GM21360 (cell line): ENCODE data around the gene PLXNB2.

Source experiments
- ATAC-seq: cut with Tn5 transposase; IDR thresholded peaks from one replicate; pipeline ENCODE4 v1.9.1; 2021; ENCODE audit warnings: mild to moderate bottlenecking, moderate library complexity; ENCODE audit not compliant: unreplicated experiment

Gene PLXNB2

DNA sequence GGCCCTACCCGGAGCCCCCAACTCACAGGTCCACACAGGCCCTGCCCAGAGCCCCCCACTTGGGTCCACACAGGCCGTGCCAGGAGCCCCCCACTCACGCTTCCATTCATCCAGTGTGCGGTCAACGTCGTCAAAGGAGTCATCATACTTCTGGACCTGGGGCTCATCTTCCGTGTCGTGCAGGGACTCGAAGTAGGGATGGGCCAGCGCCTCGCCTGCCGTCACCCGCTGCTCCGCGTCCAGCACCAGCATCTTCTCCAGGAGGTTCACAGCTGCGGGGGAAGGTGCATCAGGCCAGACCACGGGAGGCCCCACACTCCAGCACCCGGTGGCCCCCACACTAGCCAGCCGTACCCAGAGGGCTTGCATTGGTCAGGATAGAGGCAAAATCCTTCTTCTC is 52.3 kb downstream of the PLXNB2 start:
- ATAC-seq = no peak

DNA sequence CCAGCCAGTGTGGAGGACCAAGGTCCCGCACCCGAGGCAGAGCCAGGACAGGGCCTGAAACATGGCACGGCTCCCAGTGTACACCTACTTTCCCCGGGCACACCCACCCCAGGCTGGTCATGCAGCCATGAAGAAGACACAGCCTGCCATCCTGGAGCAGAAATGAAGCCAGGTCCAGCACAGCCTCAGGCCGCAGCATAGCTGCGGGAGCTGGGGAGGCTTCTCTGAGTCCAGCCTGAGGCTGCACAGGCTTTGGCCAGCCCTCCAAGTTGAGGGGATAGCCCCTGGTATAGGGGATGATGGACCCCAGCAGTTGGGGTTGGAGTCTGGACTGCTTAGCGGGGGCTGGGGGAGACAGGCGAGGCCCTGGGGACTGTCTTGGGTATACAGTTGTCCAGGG is 53.5 kb downstream of the PLXNB2 start:
- ATAC-seq = no peak

DNA sequence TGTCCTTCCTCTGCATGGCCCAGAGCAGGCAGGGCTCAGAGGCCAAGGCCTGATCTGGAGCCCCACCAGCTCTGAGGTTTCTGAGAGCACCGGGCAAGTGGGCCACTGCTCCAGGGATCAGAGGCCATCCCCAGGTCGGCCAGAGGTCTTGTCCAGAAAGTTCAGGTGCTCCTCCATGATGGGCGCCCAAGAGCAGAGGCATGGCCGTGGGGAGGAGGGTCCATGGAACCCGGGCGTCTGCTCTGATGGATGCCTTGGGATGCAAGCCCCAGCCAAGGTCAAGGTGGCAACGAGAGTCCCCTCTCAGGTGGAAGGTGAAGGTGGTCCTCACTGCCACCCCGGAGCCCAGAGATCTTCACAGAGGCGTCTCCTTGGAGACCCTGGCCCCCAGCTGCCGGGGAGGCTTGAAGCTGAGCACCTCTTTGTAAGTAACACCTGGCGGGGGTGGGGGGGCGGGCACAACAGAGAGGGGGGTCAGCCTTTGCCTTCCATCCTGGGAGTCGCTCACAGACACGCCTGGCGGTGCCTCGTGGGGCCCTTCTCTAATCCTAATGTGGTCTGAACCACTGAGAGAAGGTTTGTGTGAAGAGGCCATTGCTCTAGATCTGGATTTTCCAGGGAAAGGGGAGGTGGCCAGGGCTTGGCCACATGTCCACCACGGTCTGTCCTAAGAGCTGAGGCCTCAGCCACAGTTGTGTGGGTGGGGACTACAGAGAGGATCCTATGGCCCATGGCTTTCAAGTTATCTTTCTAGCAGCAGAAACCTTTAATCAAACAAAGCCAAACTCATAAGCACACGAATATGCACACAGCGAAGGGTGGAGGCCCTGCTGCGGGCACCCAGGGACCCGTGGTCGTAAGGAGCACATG is 54.2 kb downstream of the PLXNB2 start:
- ATAC-seq = no peak

DNA sequence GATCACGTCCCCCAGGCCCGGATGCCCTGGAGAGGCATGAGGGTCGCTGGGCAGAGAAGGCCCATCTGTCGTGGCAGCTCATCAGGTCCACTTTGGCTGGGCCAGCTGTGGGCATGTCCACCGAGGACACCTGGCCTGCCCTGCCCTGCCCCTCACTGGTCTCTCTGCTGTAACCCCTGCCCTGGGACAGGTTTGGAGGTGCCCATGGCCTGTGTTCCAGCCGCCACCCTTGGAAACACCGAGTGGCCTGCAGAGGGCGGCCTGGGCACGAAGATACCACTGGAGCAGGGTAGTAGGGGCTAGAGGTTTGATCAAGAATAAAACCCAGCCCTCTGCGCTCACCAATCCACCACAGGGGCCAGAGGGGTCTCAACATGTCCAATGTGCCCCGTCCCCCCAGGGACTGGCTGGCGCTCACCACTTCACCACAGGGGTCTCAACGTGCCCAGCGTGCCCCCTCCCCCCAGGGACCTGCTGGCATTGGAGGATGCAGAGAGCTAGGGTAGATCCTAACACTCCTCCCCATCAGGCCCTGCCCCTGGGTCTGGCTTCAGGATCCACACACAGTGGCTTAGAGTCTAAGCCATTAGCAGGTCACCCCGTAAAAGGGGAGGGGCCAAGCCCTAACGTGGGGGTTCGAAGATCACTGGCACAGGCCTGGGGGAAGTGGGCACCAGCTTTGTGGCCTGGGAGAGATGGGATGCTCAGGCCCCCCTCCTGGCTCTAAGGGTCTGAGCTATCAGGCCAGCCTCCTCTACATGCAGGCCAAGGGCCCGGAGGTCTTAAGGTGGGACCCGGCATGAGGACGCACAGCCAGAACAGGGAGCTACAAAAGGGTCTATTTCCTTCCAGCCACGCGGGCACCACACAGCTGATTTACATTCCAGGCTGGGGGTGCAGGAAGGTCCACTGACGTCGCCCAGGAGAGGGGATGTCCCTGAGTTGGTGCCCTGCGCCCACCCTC is 55.1 kb downstream of the PLXNB2 start:
- ATAC-seq = no peak

DNA sequence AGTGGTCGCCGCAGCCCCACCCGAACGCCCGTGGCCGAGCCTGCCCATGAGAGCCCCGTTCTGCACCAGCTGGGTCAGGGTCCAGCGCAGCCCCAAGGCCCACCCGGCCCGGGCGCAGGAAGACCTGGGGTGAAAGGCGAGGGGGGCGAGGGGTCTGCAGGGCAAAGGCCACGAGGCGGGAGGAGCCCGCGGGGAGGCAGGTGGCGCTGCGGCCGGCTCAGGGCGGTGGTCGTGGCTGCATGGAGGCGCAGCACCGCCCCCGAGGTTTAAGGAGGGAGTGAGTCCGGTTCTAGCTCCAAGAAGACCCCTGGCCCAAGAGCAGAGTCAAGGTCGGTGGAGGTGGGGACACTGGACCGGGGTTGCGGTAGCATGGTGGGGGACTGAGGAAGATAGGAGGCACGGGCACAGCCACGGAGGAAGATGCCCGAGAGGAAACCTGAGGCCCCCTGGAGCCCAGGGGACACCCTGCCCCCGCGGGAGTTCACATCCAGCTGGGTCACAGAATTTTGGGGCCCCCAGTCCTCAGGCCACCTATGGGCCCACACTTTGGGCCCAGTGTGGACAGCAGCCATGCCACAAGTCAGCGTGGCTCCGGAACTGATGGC is 55.9 kb downstream of the PLXNB2 start:
- no peak for ATAC-seq

DNA sequence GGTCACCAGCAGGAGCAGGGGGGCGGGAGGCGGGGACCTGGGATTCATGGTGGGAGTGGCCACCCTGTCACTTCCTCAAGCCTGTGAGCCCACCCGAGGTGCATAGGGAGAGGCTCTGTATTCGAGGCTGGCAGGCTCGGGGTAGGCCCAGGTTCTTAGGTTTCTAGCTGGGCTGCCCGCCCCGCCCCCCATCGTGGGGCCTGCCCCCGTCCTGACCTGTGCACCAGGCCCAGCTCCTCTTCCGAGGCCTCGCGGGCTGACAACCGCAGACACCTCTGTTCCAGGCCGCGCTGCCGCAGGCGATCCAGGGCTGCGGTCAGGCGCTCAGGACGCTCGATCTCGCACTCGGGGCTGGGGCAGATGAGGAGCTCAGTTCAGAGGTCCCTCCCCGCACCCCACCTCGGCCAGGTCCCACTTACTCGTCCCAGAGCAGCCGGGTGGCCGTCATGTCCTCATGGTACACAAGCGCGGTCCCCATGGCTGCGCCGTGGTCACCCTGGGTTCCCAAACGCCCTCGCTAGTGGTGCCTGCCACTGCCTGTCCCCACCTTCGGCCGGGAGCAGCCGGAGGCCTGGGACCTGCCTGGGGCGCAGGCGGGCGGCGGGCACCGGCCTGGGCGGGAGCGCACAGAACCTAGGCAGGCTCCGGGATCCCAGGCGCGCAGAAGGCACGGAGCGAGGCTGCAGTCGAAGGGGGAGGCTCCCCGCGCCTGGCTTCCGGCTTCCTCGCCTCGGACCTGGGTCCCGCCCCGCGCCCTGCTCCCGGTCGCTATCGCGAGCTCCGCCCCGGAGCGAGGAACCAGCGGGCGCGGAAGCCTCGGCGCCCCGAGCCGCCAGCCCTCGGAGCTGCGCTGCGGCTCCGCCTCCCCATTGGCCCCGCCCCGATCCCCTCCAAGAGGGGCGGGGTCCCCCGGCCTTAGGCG is 56.6 kb downstream of the PLXNB2 start, which contains the start of gene HDAC10:
HDAC10 (minus strand) TSS at position 711 of the 922 bp plus-strand sequence; CDS start at position 478, 233 bp downstream.
- no peak for ATAC-seq

DNA sequence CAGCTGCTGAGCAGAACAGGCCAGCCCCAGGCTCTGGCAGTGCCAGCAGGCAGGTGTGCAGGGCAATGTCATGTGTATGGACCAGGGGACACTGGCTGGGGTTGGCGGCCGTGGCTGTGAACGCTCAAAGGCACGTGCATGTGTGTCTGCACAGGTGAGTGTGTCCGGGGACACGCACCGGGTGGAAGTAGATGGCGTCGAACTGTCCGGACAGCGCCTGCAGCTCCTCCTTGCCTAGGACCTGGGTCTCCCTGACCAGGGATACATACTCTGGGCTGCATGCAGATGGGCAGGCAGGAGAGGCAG is 57.2 kb downstream of the PLXNB2 start:
- ATAC-seq = no peak

DNA sequence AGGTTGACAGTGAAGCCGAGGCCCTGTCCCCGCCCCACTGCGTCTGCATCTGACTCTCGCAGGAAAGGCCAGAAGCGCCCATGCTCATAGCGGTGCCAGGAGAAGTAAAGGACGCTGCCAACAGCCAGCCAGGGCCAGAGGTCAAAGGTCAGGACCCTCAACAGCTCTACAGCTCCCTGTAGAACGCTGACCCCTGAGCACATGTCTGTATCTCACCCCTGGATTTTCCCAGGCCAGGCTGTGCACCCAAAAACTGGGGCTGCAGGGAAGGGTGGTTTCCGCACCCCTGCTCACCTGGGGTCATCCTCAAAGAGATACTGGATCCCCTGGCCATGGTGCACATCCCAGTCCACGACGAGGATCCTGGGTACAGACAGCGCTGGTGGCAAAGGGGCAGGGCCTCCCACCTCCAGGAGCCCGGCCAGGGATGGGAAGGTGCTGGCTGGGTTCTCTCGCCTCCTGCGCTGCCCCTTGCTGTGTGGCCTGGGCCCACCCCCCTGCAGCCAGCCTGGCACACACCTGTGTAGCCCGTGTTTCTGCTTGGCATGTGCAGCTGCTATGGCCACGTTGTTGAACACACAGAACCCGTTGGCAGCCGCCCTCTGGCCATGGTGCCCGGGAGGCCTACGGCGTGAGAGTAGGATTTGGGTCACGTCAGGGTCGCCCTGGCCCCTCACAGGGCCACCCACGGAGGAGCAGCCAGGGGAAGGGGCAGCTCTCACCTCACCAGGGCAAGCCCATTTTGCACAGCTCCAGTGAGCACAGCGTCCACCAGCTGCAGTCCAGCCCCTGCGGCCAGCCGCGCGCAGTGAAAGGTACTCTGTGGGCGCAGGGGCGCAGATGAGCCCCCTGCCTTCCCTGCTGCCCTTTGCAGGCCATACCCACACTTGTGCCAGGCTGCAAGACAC is 57.9 kb downstream of the PLXNB2 start:
- ATAC-seq = no peak

DNA sequence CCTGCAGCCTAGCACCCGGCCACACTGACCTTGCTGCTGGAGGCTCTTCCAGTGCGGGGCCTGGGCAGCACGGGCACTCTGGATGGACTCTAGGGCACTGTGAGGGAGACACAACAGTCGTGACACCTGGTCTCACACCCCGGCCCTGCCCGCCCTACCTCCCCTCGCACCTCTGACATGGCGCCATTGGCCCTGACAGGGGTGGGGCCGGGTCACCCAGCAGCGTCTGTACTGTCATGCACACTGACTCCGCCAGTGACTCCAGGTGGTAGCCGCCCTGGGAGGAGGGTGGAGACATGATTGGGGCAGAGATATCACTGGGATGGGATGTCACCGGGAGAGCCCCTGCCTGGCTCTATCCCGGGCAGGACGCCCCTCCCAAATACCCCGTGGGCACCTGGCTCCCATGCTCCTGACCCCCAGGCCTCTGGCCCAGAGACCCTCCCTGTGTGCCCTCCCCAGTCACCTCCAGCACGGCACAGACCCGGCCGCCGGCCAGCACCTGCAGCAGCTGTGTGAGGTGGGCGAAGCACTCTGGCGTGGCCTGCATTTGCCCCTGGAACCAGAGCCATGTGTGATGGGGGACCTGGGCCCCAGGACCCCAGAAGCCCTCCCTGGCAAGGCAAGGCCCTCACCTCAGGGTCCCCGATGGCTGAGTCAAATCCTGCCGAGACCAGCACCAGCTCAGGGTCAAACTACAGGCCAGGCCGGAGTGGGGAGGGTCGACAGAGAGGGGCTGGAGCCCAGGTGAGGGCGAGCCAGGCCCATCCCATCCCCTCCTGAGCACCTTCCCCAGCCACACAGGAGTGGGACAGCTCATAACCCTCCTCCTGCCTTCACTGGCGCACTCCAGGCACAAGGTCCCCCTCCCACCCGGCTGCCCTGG is 59.0 kb downstream of the PLXNB2 start:
- no peak for ATAC-seq

DNA sequence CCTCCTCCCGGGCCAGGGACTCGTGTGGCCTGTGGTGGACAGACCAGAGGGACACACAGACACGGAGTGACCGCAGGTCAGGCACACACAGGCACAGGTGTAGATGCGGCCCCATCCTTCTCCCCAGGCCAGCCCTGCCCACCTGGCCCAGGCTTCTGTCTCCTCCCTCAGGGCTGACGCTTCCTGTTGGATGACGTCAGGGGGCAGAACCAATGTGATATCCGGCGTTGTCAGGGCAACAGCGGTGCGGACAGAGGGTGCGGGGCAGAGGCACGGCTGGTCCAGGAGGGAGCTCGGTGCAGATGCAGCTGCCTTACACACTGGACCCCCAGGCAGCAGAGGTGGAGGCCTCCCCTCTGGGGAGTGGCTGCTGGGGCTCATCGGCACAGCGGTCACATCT is 59.7 kb downstream of the PLXNB2 start:
- no peak for ATAC-seq

DNA sequence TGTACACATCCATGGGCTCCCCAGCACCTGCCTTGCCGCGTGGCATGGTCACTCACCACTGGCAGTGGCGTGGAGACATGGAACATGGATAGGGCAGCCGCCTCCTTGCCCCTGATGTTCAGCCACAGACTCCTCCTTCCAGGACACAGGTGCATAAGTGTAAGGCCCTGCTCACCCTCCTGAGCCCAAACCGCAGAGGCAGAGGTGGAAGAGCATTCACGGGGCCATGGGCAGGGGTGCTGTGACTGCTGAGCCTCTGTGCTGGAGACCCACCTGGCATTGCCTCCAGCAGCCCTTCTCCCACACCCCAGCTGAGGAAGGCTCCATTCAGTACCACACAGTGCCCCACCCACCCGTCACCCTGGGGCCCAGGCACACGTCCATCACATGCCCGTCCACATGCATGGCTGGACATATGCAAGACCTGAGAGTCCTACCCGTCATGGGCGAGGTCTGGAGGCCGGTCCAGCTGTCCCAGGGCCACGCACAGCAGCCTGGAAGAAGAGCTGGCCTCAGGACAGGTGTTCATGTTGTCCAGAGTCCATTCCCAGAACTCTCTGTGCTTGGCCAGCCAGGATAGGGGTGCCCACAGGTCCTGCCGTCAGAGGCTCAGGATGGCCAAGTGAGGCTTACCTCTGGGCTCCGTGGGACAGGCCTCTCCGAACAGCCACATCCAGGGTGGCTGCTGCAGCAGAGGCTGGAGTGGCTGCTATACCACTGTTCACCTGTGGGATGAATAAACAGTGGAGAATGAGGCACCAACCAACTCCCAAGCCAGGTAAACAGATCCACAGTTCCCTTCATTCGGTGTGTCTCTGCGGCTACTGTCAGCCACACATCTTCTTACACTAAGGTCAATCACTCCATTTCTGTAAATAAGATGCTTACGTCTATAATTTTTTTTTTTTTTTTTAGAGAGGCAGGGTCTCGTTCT is 60.9 kb downstream of the PLXNB2 start:
- no peak for ATAC-seq

DNA sequence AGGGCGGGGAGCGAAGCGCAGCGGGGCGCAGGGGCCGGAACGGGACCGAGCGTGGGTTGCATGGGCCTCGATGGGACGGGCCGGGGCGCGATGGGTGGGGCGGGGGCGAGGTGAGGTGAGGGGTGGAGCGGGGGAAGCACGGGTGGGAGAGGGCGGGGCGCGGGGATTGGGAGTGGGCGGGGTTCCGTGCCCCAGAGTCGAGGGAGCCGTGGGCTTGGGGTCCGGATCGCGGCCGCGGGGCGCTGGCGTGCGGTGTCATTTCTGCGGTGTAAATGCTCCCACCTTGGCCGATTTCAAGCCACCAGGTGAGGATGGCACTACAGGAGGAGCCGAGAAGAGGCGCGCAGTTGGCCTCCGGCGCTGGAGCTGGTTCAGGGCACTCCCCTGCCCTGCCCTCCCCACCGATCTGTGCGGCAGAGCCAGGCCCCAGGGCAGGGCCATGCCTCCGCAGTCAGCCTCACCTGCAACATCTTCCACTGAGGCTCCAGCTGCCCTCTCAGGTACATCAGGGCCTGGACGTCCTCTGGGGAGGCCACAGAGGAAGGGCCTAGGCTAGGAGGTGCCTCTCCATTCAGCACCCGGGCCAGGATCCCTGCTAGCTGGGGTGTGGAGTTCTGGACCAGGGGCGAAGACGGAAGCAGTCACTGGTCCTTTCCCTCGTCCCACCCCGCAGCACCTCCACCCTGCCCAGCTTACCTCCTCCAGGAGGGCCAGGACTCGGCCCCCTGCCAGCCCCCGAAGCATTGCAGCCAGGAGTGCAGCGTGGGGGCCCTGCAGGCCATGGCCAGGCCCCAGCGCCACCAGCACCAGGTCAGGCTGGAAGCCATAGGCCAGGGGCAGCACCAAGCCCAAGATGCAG is 62.0 kb downstream of the PLXNB2 start:
- ATAC-seq = no peak

DNA sequence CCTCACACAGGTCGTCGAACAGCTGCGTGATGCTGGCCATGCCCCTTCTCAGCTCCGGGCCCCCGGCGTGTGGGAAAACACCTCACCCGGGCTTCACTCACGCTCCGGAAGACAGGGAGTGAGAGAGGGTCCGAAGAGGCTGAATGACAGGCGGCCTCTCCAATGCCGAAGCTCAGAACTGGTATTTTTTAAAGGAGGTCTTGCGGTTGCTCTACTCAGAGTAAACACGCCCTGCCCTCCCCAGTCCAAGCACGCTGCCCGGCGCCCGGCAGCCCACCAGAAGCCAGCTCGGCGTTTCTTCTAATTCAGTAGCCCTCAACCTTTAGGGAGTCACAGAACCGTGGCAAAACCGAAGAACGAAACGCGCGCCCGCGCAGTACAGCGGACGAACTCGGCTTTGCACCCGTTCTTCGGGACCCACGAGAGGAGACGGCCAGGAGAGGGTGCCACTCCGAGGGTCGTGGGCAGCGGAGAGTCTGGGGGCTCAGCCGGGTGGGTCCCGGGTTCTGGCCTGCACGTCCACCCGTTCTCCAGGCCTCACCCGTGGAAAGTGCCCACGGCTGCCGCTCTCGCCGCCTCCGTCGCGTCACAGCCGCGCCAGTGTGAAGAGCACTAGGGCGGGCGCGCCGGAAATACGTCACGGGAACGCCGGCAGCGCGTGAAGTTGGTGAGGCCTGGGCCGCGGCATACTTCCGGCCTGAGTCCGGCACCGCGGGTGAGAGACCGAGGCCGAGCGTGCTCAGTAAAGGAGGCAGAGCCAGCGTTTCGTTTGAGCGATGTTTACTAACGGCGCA is 62.8 kb downstream of the PLXNB2 start, which contains the start of gene TUBGCP6:
TUBGCP6 (minus strand) TSS at position 604 of the 794 bp plus-strand sequence; CDS start at position 40, 564 bp downstream.
- ATAC-seq = peak; percentile 72

DNA sequence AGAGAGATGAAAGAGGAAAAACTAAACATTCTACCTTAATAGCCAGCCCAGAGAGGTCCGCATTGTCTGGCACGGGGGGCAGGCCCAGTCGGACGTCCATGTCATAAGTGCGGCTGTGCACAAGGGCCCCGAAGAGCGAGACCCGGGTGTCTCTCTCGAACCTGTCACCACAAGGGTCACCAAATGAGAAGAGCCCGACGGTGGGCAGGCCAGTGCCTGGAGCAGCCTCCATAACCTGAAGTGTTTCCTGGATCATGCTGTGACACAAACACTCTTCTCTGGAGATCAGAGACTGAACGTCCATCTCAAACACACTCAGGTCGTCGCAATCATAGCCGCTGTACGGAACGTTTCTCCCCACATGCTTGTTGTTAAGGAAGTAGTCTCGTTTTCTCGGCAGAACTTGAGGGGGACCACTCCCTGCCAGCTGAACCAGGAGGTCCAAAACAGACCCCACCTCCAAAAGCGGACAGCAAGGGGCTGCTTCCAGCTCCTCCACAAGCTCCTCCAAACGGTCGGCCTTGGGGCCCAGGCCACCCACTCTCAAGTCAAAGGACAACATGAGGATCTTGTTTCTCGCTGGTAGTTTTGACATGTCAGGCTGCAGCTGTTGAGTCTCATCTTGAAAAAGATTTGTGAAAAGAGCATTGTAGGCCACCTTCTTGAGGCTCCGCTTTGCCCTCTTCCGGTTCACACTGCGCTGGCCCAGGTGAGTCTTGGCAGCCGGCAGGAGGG is 63.6 kb downstream of the PLXNB2 start:
- ATAC-seq = no peak
